Urinary bladder (tissue), 4 donors: ENCODE results near the gene SRCIN1. TPM values are rescaled to one million over a fixed set of nuclear protein-coding genes. Genes with fewer than 3 reads are reported as not detected.
A peak's percentile ranks its signal among the peaks of the same experiment; 100 is the strongest.

ENCODE experiments used
- DNase-seq: peaks from one replicate; pipeline ENCODE4 v3.0.0-alpha.2; 2015; ENCODE audit errors: extremely low spot score
- H3K27ac ChIP-seq: one replicate; pipeline ENCODE4 v1.5.1; 2013; ENCODE audit warnings: low read depth, mild to moderate bottlenecking, moderate library complexity
- H3K36me3 ChIP-seq: one replicate; pipeline ENCODE4 v1.6.1; 2013; ENCODE audit warnings: mild to moderate bottlenecking, moderate library complexity; ENCODE audit not compliant: insufficient read depth
- H3K4me1 ChIP-seq: one replicate; pipeline ENCODE4 v1.6.1; 2013; ENCODE audit warnings: mild to moderate bottlenecking, moderate library complexity; ENCODE audit not compliant: insufficient read depth
- H3K4me3 ChIP-seq: one replicate; pipeline ENCODE4 v1.5.1; 2013; ENCODE audit warnings: low read depth, low read length
- WGBS: extraction: QIAGEN DNeasy Blood & Tissue Kit; methylation state at CpG from one replicate; pipeline ENCODE4 v1.1.7; 2013; 5-methylcytosine and 5-hydroxymethylcytosine counted together
- polyA plus RNA-seq: library from polyadenylated mRNA; stranded (reverse); fragments of 200-250 nt; gene quantifications from one replicate; pipeline ENCODE4 v1.2.3, GENCODE V29; 2013
- total RNA-seq: library from RNA; depleted of rRNA; stranded (reverse); fragments of >200 nt; gene quantifications from one replicate; pipeline ENCODE4 v1.2.3, GENCODE V29; 2014
- donor health status: healthy with polysubstance abuse.
- donor health status: healthy.

SRCIN1 gene
- total and polyA plus RNA-seq, 2 donors: 2.7 to 3.0 TPM

GRCh38 chr17:38608648-38609047, 2.9 kb upstream of the SRCIN1 start:
- no peak for DNase-seq
- Histone ChIP-seq H3K36me3 (no peaks in the 10 kb centered on the region), H3K4me1 (no peaks in the 10 kb centered on the region), H3K4me3 (no peak overlapping the region), H3K27ac (no peak overlapping the region)
- 81% methylated on average over 4 of the region's 4 CpGs for WGBS

- Histone ChIP-seq H3K4me3 (peak overlapping the region; percentile 55), H3K36me3 (no peaks in the 10 kb centered on the region), H3K27ac (no peak overlapping the region), H3K4me1 (no peaks in the 10 kb centered on the region)
- WGBS: 12% methylated on average over 30 of the region's 30 CpGs
- no peak for DNase-seq
These were observed 1.2 kb upstream of the SRCIN1 start for GRCh38 chr17:38606646-38607611.

- peak overlapping the region; percentile 55 for H3K4me3 ChIP-seq
- DNase-seq: no peak
- H3K4me1 ChIP-seq: no peaks in the 10 kb centered on the region
- no peaks in the 10 kb centered on the region for H3K36me3 ChIP-seq
- 1% methylated on average over 44 of the region's 44 CpGs for WGBS
- H3K27ac ChIP-seq: no peak overlapping the region
These were observed 326 bp downstream of the SRCIN1 start for GRCh38 chr17:38605411-38605840.

DNA sequence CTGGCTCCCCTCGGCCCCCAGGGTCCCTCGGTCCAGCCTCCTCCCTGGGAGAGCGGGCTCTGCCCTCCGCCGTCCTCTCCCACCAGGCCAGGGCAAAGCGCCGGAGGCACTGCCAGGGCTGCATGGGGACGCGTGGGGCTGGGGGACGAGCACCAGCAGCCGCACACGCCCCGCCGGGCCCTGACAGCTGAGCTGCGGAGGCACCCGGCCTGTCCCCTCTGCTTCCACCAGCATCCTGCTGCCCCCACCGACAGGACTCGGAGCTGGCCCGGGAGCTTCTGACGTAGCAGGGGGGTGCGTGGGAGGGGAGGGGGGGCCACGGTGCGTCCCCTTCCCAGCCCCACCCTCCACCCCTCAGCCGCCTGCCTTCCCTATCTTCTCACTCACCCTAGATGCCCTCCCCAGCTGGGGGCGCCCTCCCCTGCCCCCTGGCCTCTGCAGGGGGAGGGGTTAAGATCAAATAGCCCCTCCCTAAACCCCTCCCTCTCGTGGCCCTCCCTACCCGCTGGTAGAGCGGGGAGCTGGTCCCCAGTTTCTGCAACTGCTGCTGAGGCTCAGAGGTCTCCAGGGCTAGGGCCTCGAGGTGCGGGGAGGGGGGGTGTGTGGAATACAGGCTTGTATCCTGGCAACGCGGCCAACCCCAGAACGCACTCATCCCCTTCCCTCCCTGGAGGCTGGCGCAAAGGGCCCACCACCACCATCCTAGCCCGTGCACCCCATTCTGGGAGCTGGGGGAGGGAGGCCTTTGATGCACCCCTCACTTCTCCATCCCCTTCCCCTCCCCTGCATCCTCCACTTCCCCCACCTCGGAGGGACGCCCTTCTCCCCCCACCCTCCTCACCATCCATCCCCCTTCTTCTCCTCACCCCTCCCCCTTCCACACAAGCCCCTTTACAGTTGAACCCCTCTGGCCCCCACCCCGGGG, 1.0 kb downstream of the SRCIN1 start:
- WGBS: 23% methylated on average over 38 of the region's 38 CpGs
- Histone ChIP-seq H3K36me3 (no peaks in the 10 kb centered on the region), H3K4me1 (no peaks in the 10 kb centered on the region), H3K27ac (no peak overlapping the region), H3K4me3 (no peak overlapping the region)
- no peak for DNase-seq

DNA sequence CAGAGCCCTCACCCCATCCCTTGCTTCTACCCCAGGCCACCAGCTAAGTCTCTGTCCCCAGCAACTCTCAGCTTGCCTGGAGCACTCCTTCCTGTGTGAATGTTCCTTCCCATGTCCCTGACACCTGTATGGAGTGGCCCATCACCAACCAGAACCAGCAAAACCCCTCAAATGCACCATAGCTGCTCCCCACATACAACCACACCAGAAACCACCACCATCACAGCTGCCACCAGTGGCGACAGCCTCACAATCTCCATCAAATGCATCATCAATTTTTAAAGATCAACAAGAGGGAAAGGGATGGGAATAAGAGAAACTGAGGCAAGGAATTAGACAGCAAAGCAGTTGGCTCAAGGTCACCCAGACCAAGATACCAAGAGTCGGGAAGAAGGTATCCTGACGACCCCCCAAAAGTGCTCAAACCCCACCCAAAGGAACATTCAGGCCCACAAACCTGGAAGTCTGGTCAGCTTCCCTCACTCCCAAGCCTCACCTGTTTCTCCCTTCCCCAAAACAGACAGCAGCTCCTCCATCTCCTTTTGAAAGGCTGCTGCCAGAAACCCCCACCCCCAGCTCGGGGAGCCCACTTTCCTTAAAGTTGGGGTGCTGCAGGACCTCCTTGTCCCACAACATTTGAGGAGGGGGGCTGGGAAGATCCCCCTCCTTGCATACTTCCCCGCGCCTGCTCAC, 1.8 kb downstream of the SRCIN1 start:
- no peak for DNase-seq
- no peaks in the 10 kb centered on the region for H3K4me1 ChIP-seq
- WGBS: 66% methylated on average over 6 of the region's 6 CpGs
- no peak overlapping the region for H3K4me3 ChIP-seq
- no peaks in the 10 kb centered on the region for H3K36me3 ChIP-seq
- H3K27ac ChIP-seq: no peak overlapping the region

- 57% methylated on average over 13 of the region's 13 CpGs for WGBS
- H3K27ac ChIP-seq: no peak overlapping the region
- H3K4me3 ChIP-seq: no peak overlapping the region
- H3K36me3 ChIP-seq: no peaks in the 10 kb centered on the region
- no peak for DNase-seq
- H3K4me1 ChIP-seq: no peaks in the 10 kb centered on the region
These were observed 2.6 kb downstream of the SRCIN1 start for GRCh38 chr17:38602956-38603785.

- H3K4me1 ChIP-seq: no peaks in the 10 kb centered on the region
- no peak for DNase-seq
- no peak overlapping the region for H3K4me3 ChIP-seq
- H3K27ac ChIP-seq: no peak overlapping the region
- 32% methylated on average over 2 of the region's 2 CpGs for WGBS
- H3K36me3 ChIP-seq: no peaks in the 10 kb centered on the region
These were observed 3.3 kb downstream of the SRCIN1 start for GRCh38 chr17:38602453-38602852.

- Histone ChIP-seq H3K4me3 (no peak overlapping the region), H3K27ac (no peak overlapping the region), H3K4me1 (no peaks in the 10 kb centered on the region), H3K36me3 (no peaks in the 10 kb centered on the region)
- no peak for DNase-seq
- WGBS: 20% methylated on average over 24 of the region's 24 CpGs
These were observed 4.0 kb downstream of the SRCIN1 start for GRCh38 chr17:38601539-38602351.

DNA sequence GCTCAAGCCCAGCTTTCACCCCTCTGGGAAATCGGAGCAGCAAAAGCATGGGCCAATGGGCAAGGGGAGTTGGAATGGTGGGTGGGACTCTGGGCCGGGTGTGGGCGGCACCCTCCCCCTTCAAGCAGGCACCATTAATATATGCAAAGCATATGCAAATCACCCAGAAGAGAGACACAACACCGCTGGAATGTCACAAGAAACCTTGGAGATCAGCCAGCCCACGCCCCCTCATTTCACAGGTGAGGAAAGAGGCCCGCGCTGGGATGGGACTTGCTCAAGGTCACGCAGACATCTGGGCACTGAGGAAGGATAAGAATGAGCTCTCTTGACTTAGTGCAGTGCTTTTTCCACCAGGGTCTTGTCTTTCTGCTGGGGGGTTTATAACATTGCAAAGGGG, 4.8 kb downstream of the SRCIN1 start:
- DNase-seq: no peak
- no peaks in the 10 kb centered on the region for H3K36me3 ChIP-seq
- no peaks in the 10 kb centered on the region for H3K4me1 ChIP-seq
- no peak overlapping the region for H3K27ac ChIP-seq
- WGBS: 78% methylated on average over 8 of the region's 8 CpGs
- no peak overlapping the region for H3K4me3 ChIP-seq

DNA sequence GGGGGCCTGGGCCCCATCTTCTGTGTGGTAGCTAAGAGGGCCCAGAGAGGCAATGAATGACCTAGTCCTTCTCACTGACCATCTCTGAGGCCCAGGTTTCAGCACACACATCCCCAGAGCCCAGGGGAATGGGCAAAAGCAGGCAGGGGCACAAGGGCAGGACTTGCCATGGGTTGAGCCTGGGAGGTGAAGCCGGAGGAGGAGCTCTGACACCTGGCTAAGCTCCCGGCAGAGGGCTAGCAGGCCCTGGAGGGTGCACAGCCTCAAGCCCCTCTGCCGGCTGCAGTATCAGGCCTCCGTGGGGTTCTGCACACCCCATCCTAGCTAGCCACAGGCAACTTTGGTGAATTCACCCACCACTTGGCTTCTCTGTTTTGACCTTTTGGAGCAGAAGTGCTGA, 5.3 kb downstream of the SRCIN1 start:
- Histone ChIP-seq H3K27ac (no peak overlapping the region), H3K36me3 (no peaks in the 10 kb centered on the region), H3K4me3 (no peak overlapping the region), H3K4me1 (no peaks in the 10 kb centered on the region)
- WGBS: 82% methylated on average over 4 of the region's 4 CpGs
- no peak for DNase-seq

DNA sequence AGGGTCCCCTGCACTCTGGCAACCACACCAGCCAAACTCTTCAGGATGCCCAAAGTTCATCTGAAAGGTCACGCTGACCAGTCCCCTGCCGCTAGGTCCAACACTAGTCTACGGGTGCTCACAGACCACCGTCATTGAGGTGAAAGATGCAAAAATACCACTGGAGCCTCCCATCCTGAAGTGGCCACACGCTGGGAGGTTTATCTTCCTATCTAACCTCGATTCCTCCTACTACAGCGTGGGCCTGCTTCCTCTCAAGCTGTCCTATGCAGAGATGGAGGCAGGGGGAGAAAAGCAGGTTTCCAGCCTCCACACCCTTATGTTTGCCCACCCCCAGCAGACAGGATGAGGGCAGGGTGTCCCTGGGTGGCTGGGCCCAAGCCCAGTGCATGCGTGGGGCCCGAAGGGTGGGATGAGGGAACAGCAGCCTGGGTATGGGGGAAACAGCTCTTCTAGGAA, 6.3 kb downstream of the SRCIN1 start:
- no peaks in the 10 kb centered on the region for H3K4me1 ChIP-seq
- 64% methylated on average over 9 of the region's 9 CpGs for WGBS

GRCh38 chr17:38598995-38599394, 6.8 kb downstream of the SRCIN1 start:
- no peaks in the 10 kb centered on the region for H3K4me1 ChIP-seq
- WGBS: 58% methylated on average over 3 of the region's 3 CpGs
- no peak overlapping the region for H3K4me3 ChIP-seq
- no peak overlapping the region for H3K27ac ChIP-seq
- H3K36me3 ChIP-seq: no peaks in the 10 kb centered on the region
- no peak for DNase-seq

More for the DNA sequence above, 6.3 kb downstream of the SRCIN1 start:
- no peak overlapping the region for H3K27ac ChIP-seq
- H3K4me3 ChIP-seq: no peak overlapping the region
- no peaks in the 10 kb centered on the region for H3K36me3 ChIP-seq
- no peak for DNase-seq
